DMS 273 treated with DMSO at 0.1 percent for 48 hours (cell line): ENCODE results near the gene TAS2R13.

ENCODE experiments used
- DNase-seq: peaks from one replicate; lab custom pipeline; 2025; lab: John Stamatoyannopoulos, UW

The TAS2R13 gene

DNA sequence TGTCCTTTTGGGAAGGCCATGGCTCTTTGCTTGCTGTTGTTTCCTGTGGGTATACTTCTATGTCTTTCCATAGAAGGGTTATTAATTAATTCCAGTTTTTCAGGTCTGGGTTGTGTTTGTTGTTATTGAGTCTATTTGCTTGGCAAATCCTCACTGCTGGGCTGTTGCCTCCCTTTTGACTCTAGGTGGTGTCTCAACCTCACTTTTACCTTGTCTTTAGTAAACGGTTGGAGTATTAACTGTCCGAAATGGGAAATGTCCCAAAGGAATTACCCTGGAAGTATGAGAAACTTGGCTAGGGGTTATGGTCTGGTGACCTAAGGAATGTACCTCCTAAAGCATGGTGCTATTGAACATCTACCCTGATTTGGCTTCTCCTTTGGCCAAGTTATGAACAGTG is 42.0 kb downstream of the TAS2R13 start:
- DNase-seq = no peak

DNA sequence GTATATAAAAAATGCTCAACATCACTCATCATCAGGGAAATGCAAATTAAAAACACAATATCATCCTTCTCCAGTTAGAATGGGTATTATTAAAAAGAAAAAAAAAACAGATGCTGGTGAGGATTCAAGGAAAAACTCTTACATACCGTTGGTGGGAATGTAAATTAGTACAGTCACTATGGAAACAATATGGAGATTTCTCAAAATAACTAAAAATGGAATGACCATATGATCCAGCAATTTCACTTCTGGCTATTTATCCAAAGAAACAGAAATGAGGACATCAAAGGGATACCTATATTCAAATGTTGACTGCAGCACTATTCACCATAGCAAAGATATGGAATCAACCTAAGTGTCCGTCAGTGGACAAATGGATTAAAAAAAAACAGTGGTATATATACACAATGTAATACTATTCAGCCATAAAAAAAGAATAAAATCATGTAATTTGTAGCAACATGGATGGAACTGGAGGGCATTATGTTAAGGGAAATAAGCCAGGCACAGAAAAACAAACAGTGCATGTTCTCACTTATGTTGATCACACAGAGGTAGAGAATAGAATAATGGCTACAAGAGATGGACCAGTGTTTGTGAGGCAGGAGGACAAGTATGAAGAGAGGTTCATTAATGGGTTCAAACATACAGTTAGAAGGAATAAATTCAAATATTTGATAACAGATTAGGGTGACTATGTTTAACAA is 45.7 kb downstream of the TAS2R13 start:
- DNase-seq = no peak

DNA sequence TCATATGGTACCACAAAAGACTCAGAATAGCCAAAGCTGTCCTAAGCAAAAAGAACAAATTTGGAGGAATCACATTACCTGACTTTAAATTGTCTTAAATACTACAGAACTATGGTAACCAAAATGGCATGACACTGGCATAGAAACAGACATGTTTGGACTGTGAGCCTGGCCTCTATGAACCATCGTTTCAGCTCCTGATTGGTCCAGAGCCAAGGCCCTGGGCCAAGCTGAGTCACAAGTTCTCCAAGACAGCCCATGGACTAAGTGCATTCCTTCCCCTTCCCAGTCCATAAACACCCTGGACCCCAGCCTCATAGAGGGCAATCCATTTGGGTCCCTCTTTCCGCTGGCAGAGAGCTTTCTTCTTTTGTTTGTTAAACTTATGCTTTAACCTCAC is 48.0 kb downstream of the TAS2R13 start:
- DNase-seq = no peak
